Esophagus (tissue), 2 donors: ENCODE measurements around the gene FLOT1. TPM values are rescaled to one million over a fixed set of nuclear protein-coding genes. Genes with fewer than 3 reads are reported as not detected.
A peak's percentile ranks its signal among the peaks of the same experiment; 100 is the strongest.
"Not testable (repeated sequence)": the region's sequence is repeated elsewhere in the genome, so short reads cannot be mapped to it uniquely, and the experiment has no call there.

Source experiments
- H3K27ac ChIP-seq, 2 donors: one replicate each; pipeline ENCODE4 v1.5.1; 2013; ENCODE audit warnings: low read depth in 2 of 2, mild to moderate bottlenecking in 2 of 2, inconsistent platforms in 1 of 2, low read length in 1 of 2, moderate library complexity in 1 of 2
- H3K27me3 ChIP-seq, 2 donors: one replicate each; pipeline ENCODE4 v1.6.1; 2013; ENCODE audit warnings: low read length in 2 of 2, control low read depth in 1 of 2, mild to moderate bottlenecking in 1 of 2; ENCODE audit not compliant: insufficient read depth in 2 of 2, control insufficient read depth in 1 of 2
- H3K36me3 ChIP-seq, 2 donors: one replicate each; pipeline ENCODE4 v1.6.1; 2013; ENCODE audit warnings: low read length in 1 of 2; ENCODE audit not compliant: control insufficient read depth in 2 of 2, insufficient read depth in 2 of 2
- H3K4me1 ChIP-seq, 2 donors: one replicate each; pipeline ENCODE4 v1.6.1; 2013; ENCODE audit warnings: low read length in 1 of 2; ENCODE audit not compliant: control insufficient read depth in 2 of 2, insufficient read depth in 2 of 2
- H3K4me3 ChIP-seq, 2 donors: one replicate each; pipeline ENCODE4 v1.5.1; 2013; ENCODE audit warnings: low read length in 2 of 2, mild to moderate bottlenecking in 2 of 2, low read depth in 1 of 2, moderate library complexity in 1 of 2
- H3K9me3 ChIP-seq, 2 donors: one replicate each; pipeline ENCODE4 v1.6.1; 2013; ENCODE audit warnings: mild to moderate bottlenecking in 2 of 2, low read depth in 1 of 2, low read length in 1 of 2, moderate library complexity in 1 of 2; ENCODE audit not compliant: control insufficient read depth in 2 of 2, insufficient read depth in 1 of 2
- WGBS, 2 donors: extraction: QIAGEN DNeasy Blood & Tissue Kit; methylation state at CpG; one replicate each; pipeline ENCODE4 v1.1.7; 2013; 5-methylcytosine and 5-hydroxymethylcytosine counted together
- polyA plus RNA-seq, 2 donors: library from polyadenylated mRNA; stranded (reverse); fragments of 200-250 nt; gene quantifications; one replicate each; pipeline ENCODE4 v1.2.3, GENCODE V29; 2013
- donor health status: healthy with polysubstance abuse.
- donor health status: Bipolar disorder and iron deficiency.

The FLOT1 gene
- polyA plus RNA-seq, 2 donors, result 80.9 to 87.0 TPM

- Histone ChIP-seq H3K9me3 (no peaks in the 10 kb centered on the region), H3K36me3 (peaks cover 6 to 45% of the 10 kb centered on the region in 2 donors), H3K27me3 (no peaks in the 10 kb centered on the region), H3K27ac (no peak overlapping the region), H3K4me3 (no peak overlapping the region), H3K4me1 (peaks cover 5% of the 10 kb centered on the region in 2 donors)
- 43 to 58% methylated on average over 3 of the region's 3 CpGs for WGBS, 2 donors
Measured at GRCh38 chr6:30725713-30726505, 16.6 kb downstream of the FLOT1 start.

- peaks cover 2 to 3% of the 10 kb centered on the region in 2 donors for H3K4me1 ChIP-seq
- no peaks in the 10 kb centered on the region for H3K27me3 ChIP-seq
- H3K4me3 ChIP-seq, result no peak overlapping the region
- H3K9me3 ChIP-seq, result no peaks in the 10 kb centered on the region
- WGBS, 2 donors, result 35 to 45% methylated on average over 6 of the region's 6 CpGs
- H3K27ac ChIP-seq, result no peak overlapping the region
- H3K36me3 ChIP-seq, result peaks cover 2 to 41% of the 10 kb centered on the region in 2 donors
Measured at GRCh38 chr6:30724906-30725667, 17.4 kb downstream of the FLOT1 start.

GRCh38 chr6:30723843-30724741 is 18.4 kb downstream of the FLOT1 start:
- Histone ChIP-seq H3K36me3 (peaks cover 2 to 32% of the 10 kb centered on the region in 2 donors), H3K27ac (peak overlapping the region; percentile 5 to 9)
- 37 to 54% methylated on average over 29 of the region's 29 CpGs for WGBS, 2 donors
- not testable (repeated sequence) for H3K9me3 ChIP-seq, H3K4me3 ChIP-seq, H3K27me3 ChIP-seq, H3K4me1 ChIP-seq

GRCh38 chr6:30723159-30723842 is 19.2 kb downstream of the FLOT1 start:
- not testable (repeated sequence) for H3K27me3 ChIP-seq, H3K9me3 ChIP-seq, H3K4me1 ChIP-seq
- Histone ChIP-seq H3K4me3 (peak overlapping the region in 1 of 2 donors; percentile 82), H3K36me3 (peaks cover 2 to 32% of the 10 kb centered on the region in 2 donors), H3K27ac (peak overlapping the region in 1 of 2 donors; percentile 3)
- WGBS, 2 donors, result 39 to 43% methylated on average over 16 of the region's 16 CpGs

- WGBS, 2 donors, result 6 to 9% methylated on average over 27 of the region's 27 CpGs
- Histone ChIP-seq H3K36me3 (peaks cover 2 to 27% of the 10 kb centered on the region in 2 donors), H3K27me3 (no peaks in the 10 kb centered on the region), H3K4me3 (peak overlapping the region; percentile 68 to 82), H3K27ac (peak overlapping the region; percentile 95 to 99), H3K4me1 (peaks cover 2 to 3% of the 10 kb centered on the region in 2 donors), H3K9me3 (no peaks in the 10 kb centered on the region)
Measured at GRCh38 chr6:30722280-30723112, 20.0 kb downstream of the FLOT1 start.

GRCh38 chr6:30722025-30722279 is 20.5 kb downstream of the FLOT1 start:
- Histone ChIP-seq H3K27ac (peak overlapping the region; percentile 95 to 99), H3K36me3 (peaks cover 2 to 27% of the 10 kb centered on the region in 2 donors)
- 3 to 7% methylated on average over 10 of the region's 10 CpGs for WGBS, 2 donors

GRCh38 chr6:30721198-30722024 is 21.1 kb downstream of the FLOT1 start:
- H3K9me3 ChIP-seq, result no peaks in the 10 kb centered on the region
- H3K36me3 ChIP-seq, result peaks cover 2 to 27% of the 10 kb centered on the region in 2 donors
- peak overlapping the region; percentile 95 to 99 for H3K27ac ChIP-seq
- H3K4me1 ChIP-seq, result peaks cover 2 to 3% of the 10 kb centered on the region in 2 donors
- H3K4me3 ChIP-seq, result peak overlapping the region; percentile 68 to 82
- H3K27me3 ChIP-seq, result no peaks in the 10 kb centered on the region
- 1% methylated on average over 68 to 71 of the region's 71 CpGs for WGBS, 2 donors

More at GRCh38 chr6:30722025-30722279, 20.5 kb downstream of the FLOT1 start:
- H3K4me3 ChIP-seq, result peak overlapping the region; percentile 68 to 82
- H3K4me1 ChIP-seq, H3K27me3 ChIP-seq, H3K9me3 ChIP-seq: not testable (repeated sequence)

GRCh38 chr6:30720738-30721197 is 21.7 kb downstream of the FLOT1 start:
- Histone ChIP-seq H3K27me3 (no peaks in the 10 kb centered on the region), H3K4me3 (peak overlapping the region; percentile 67 to 82), H3K36me3 (peaks cover 2 to 26% of the 10 kb centered on the region in 2 donors), H3K27ac (peak overlapping the region; percentile 95 to 98), H3K9me3 (no peaks in the 10 kb centered on the region), H3K4me1 (peaks cover 2 to 3% of the 10 kb centered on the region in 2 donors)
- 1% methylated on average over 29 of the region's 29 CpGs for WGBS, 2 donors
